Peyer's patch (tissue), 4 donors: Measurements from ENCODE around the gene PIGR.

Source experiments
- CTCF ChIP-seq, 6 experiments: fragments of 450-650 bp in 4 of 6; fragments of 200-600 bp in 2 of 6; sonication (generic) in 1 of 6; IDR thresholded peaks; one replicate each; pipeline ENCODE4 v1.5.1; 2017 to 2019; ENCODE audit warnings: antibody characterized with exemption in 6 of 6, mild to moderate bottlenecking in 3 of 6, moderate library complexity in 1 of 6
- POLR2A ChIP-seq, 2 donors: fragments of 450-650 bp; IDR thresholded peaks; one replicate each; pipeline ENCODE4 v1.5.1; 2017; ENCODE audit warnings: antibody characterized with exemption in 2 of 2, mild to moderate bottlenecking in 2 of 2, moderate library complexity in 2 of 2

- TF ChIP-seq POLR2A (IDR thresholded peaks at IDR 0.05) (no peak), CTCF (IDR thresholded peaks at IDR 0.05) (peak; percentile 74 to 87 (median 84))
Observed at GRCh38 chr1:206912445-206913095, 33.7 kb downstream of the PIGR start.
